IMR-90 (cell line): Measurements from ENCODE around the gene STAT5A.

Experiments
- CEBPB ChIP-seq: IDR thresholded peaks from 2 replicates; pipeline ENCODE4 v1.6.1; 2012; ENCODE audit warnings: low read depth, low read length, improper control_type of control experiment
- MAFK ChIP-seq: IDR thresholded peaks from 2 replicates; pipeline ENCODE4 v1.6.1; 2012; ENCODE audit warnings: low read depth, low read length, improper control_type of control experiment
- POLR2A ChIP-seq: IDR thresholded peaks from 2 replicates; pipeline ENCODE4 v1.6.1; 2012; ENCODE audit warnings: mild to moderate bottlenecking, low read depth, low read length
- RCOR1 ChIP-seq: IDR thresholded peaks from 2 replicates; pipeline ENCODE4 v1.6.1; 2012; ENCODE audit warnings: mild to moderate bottlenecking, low read length, improper control_type of control experiment; ENCODE audit not compliant: insufficient replicate concordance
- RFX5 ChIP-seq: IDR thresholded peaks from 2 replicates; pipeline ENCODE4 v1.8.0; 2012; ENCODE audit warnings: low read depth, mild to moderate bottlenecking, low read length, moderate library complexity
- SMC3 ChIP-seq: fragments of 150-350 bp; IDR thresholded peaks from 2 replicates; pipeline ENCODE4 v1.6.1; 2016; ENCODE audit warnings: low read depth, mild to moderate bottlenecking, antibody characterized with exemption, low read length, moderate library complexity
- TF ChIP-seq, protein P1 (sequence below): conservative IDR thresholded peaks from 2 replicates; pipeline ENCODE4 v1.5.1; 2012; ENCODE audit warnings: mild to moderate bottlenecking, low read depth, low read length, improper control_type of control experiment

DNA sequence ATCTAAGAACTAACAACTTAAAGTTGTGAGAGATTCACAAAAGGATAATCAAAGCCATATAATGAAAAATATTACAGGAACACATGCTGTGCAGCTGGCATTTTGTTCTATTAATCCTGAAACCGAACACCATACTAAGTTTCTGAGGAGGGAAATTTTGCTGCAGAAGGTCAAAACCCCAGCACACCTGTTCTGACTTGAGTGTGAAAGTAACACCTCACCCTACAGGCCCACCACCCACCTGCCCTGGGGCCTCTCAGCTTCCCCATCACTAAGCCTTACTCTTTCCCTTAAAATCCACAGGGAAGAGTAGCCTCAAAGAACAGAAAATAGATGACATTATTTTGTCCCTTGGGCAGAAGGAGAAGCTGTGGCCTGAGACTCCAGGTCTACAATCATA lies 44.8 kb downstream of the STAT5A start:
- TF ChIP-seq CEBPB = no peak
- TF ChIP-seq, protein P1, sequence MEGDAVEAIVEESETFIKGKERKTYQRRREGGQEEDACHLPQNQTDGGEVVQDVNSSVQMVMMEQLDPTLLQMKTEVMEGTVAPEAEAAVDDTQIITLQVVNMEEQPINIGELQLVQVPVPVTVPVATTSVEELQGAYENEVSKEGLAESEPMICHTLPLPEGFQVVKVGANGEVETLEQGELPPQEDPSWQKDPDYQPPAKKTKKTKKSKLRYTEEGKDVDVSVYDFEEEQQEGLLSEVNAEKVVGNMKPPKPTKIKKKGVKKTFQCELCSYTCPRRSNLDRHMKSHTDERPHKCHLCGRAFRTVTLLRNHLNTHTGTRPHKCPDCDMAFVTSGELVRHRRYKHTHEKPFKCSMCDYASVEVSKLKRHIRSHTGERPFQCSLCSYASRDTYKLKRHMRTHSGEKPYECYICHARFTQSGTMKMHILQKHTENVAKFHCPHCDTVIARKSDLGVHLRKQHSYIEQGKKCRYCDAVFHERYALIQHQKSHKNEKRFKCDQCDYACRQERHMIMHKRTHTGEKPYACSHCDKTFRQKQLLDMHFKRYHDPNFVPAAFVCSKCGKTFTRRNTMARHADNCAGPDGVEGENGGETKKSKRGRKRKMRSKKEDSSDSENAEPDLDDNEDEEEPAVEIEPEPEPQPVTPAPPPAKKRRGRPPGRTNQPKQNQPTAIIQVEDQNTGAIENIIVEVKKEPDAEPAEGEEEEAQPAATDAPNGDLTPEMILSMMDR = no peak
- TF ChIP-seq POLR2A = no peak
- TF ChIP-seq RFX5 = no peak
- TF ChIP-seq RCOR1 = no peak
- TF ChIP-seq SMC3 = no peak
- TF ChIP-seq MAFK = no peak
